ENCODE measurements around the gene CA6.
"Not testable (repeated sequence)": the region's sequence is repeated elsewhere in the genome, so short reads cannot be mapped to it uniquely, and the experiment has no call there.

CA6 gene

DNA sequence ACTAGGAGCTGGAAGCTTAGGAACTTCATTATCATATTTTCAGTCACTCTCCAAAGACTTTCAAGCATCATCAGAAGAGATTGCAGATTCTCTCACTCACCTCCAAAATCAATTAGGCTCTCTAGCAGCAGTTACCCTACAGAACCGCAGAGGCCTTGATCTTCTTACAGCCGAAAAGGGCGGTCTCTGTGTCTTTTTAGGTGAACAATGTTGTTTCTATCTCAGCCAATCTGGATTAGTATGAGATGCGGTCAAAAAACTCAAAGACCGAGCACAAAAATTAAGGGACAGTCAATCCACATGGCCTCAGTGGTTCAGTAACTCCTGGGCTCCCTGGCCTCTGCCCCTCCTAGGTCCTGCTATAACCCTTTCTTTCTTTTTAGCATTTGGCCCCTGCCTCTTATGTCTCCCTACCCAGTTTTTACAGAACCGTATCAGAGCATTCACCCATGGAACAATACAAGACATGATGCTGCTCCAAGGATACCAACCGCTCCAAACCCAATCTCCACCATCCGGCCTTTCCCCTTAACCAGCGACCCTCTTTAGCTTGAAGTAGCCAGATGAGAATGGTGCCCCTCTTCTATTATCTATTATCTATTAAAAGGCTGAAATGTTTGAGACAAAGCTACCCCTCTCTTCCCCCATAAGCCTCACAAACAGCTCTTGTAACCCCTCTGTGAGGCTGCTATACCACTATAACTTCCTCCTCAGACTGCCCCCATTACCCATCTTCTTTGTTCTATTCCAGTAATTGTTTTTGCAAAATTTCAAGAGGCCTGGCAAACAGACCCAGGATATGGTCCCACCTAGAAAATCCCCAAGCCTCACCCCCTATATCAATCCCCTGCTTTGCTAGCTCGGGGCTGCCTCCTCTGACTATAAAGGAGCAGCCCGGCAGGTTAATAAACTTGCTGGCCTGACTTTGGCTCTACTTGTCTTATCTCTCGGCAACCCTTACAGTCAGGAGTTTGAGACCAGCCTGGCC, 18.7 kb upstream of the CA6 start:
- DNase-seq, result no peak

DNA sequence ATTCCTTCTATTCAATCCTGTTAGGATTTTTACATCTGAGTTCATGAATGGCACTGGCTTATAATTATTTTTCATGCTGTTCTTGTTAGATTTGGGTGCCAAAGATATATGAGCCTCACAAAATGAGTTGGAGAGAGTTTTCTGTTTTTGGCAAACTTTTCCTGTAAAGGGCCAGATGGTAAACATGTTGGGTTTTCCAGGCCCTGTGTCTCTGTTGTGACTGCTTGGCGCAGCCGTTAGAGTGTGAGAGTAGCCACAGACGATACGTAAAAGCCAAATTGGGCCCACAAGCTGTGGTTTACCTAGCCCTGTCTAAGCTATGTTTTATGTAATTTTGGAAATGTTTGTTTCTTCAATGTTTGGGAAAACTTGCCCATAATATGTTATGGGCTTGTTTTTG, 15.6 kb upstream of the CA6 start:
- no peak for DNase-seq

DNA sequence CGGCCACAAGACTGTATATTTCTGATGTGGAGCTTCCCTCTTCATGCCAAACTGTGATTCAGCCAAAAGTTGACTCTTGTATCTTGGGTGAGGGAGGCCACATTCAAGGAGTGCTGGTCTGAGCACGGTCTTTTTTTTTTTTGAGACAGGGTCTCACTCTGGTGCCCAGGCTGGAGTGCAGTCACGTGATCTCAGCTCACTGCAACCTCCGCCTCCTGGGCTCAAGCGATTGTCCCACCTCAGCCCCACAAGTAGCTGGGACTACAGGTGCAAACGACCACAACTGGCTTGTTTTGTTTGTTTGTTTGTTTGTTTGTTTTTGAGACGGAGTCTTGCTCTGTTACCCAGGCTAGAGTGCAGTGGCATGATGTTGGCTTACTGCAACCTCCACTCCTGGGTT, 8.6 kb upstream of the CA6 start:
- not testable (repeated sequence) for DNase-seq

DNA sequence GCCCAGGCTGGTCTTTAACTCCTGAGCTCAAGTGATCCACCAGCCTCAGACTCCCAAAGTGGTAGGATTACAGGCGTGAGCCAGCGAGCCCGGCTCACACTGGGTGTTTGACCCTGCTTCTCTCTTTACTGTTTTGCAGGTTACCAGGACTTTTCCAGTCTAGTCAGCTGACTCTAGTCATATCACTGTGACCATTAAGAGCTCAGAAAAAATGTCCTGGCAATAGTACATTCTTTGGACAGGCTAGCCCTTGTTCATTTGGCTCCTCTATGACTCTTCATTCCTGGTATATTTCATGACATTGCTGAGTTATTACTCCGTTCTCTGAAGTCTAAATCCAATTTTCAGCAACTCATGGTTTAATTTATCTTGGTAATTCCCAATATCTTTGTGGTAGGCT, 8.0 kb upstream of the CA6 start:
- no peak for DNase-seq

DNA sequence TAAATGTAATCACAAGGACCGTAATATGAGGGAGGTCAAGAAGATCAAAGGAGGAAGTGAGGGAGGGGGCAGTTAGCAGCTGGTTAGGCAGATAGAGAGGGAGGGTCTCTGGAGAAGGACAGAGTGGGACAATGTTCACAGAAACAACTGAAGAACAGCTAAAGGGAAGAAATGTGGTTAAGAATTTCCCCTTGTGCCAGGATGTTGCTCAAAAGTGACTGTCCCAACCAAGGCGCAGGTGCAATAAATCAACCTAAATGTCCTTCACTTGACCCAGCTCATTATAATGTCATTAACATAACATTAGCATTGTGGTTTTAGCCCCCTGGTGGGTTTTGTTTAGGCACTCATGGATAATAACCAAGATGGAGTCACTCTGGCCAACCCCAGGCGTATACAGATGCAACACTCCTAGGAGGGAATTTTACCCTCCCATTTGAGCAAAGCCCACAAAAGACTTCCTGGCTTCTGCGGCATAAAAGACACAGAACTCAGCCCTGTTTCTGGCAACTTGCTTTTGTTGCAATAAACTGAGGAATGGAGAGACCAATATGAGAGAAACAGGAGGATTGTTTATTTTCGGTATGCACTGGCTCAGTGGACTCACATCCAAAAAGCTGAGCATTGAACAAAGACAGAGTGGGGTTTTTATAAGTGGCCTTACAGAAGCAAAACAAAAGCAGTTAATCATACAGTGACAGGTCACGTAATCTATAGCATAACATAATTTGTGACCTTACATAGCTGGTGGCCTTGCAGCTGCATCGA, 7.3 kb upstream of the CA6 start:
- no peak for DNase-seq

DNA sequence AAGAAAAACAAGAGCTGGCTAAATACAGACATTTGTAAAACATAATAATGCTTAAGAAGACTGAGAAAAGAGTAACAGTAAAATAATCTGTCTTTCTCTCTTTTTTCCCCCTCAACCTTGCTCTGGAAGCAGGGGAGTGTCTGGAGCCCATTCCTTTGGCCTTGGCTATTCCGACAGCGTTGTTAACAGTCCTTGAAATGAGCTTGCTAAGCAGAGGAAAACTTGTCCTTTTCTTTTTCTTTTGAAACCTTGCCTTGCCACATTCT, 6.7 kb upstream of the CA6 start:
- DNase-seq, result no peak

DNA sequence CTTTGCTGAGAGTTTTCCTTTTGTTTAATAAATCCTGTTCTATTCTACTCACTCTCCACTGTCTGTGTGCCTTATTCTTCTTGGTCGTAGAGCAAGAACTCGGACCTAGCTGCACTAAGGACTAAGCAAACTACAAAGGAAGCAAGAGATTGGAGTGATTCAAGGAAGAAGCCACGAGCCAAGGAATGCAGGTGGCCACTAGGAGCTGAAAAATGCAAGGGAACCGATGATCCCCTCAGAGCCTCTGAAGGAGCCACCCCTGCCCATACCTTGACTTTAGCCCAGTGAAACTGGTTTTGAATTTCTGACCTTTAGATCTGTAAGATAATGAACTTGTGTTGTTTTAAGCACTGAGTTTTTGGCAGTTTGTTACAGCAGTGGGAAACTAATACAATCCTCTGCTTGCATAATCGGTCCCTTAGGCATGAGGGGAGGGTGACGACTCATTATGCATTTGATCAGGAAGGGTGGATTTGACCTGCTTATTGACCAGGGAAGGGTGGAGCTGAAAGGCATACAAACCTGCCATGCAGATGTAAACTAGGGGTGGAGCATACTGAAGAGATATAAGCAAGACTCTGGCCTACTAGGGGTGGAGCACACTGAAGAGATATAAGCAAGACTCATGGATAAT, 6.2 kb upstream of the CA6 start:
- DNase-seq, result no peak

DNA sequence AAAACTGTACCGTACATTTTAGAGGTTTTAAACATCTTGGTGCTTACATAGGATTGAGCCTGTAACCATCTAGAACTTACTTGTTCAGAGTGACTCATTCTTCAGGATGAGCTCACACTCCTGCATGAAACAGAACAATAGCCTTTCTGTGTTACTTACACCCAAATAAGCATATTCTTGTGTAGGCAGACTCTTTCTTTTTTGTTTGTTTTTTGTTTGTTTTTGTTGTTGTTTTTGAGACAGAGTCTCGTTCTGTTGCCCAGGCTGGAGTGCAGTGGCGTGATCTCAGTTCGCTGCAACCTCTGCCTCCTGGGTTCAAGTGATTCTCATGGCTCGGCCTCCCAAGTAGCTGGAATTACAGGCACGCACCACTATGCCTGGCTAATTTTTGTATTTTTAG, 3.8 kb upstream of the CA6 start:
- DNase-seq, result peak in 10 of 58 donors; percentile 6 to 67 (median 17)

DNA sequence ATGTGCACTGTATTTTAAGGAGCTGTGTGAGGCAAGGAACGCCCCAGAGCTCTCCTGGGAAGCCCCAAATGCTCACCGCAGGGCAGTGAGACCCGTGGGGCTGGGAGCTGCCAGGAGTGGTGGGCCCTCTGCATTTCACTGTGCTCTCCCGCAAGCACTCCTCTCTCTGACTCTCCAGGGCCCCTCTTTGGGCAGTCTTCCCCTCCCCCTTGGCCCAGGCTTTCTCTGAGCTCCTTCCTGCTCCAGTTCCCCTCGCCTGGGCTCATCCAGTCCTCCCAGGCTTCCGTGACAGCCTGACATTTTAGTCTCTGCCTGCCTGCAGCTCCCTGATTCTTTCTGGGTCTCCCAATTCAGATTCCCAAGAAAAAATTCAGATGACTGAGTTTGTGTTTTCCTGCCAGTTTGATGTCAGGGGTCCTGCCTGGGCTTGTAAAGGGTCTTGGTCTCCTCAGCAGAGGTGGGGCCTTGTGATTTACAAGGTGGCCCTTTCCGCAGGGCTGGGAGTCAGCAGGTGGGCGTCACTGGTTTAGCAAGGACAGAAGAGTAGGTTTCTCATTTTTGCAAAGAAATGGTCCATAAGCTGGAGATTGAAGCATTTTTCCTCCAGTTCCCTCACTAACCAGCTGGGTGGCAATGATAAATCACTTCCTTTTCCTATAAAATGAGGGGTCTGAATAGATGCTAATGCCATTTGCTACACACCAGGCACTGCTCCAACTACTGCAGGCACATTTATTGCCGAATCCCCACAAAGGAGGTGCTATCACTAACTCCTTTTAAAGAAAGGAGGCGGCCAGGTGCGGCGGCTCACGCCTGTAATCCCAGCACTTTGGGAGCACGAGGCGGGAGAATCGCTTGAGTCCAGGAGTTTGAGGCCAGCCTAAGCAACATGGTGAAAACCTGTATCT, 1.9 kb upstream of the CA6 start:
- DNase-seq, result peak in 10 of 58 donors; percentile 4 to 58 (median 19)

DNA sequence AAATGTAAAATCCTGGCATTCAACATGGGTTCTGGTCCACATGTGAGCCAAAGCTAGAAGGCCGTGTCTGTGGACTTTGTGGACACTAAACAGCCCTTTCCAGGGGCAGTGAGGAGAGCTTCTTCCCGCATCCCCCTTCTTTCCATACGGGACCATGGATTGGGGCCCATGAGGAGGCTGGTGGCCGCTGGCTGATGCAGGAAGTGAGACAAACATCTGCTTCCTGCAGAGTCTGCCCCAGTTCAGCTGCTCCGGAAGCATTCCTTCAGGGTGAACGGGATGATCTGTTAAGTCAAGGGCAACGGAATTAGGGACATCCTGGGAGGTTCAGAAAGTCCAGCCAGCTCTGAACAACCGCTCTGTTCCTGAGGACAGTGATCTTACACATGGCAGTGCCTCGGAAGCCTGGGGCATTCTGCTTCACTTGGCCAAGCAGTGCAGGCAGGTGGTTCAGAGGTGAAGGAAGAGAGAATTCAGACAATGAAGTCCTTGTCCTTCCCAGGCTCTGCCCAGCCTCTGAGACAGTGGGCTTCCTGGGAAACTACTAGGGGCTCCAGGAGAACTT, 1.5 kb downstream of the CA6 start:
- DNase-seq, result peak in 11 of 58 donors; percentile 2 to 75 (median 15)

DNA sequence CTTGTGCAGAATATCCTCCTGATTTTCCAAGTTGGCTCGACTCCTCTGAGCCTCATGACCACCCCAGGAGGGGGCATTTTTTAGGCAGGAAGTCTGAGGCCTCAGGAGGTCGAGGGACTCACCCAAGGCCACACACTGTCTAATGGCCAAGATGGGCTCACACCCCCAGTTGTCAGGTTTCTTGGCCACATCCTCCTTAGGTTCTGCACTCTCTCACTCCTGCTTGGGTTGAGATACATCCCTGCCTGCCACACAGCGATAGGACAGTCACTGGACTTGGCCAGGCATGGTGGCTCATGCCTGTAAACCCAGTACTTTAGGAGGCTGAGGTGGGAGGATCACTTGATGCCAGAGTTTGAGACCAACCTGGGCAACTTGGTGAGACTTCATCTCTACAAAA, 4.6 kb downstream of the CA6 start:
- DNase-seq, result no peak

DNA sequence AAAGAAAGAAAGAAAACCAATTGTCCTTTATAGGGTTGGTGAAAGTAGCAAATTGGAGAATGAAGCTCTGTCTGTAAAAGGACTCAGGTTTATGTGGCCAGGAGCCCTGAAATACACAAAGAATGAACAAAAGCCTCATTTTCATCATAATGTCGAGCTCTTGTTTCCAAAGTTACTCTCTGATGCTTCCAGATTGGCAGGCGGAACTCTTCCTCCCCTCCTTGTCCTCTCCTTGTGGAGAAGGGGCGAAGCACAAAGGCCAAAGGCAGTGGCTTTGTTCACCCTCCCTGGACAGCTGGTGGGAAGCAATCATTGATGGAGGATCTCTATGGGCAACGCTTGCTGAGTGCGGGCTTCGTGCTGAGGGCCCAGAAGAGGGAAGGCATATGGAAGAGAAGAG, 5.6 kb downstream of the CA6 start:
- peak in 3 of 58 donors; percentile 21 to 28 (median 21) for DNase-seq

DNA sequence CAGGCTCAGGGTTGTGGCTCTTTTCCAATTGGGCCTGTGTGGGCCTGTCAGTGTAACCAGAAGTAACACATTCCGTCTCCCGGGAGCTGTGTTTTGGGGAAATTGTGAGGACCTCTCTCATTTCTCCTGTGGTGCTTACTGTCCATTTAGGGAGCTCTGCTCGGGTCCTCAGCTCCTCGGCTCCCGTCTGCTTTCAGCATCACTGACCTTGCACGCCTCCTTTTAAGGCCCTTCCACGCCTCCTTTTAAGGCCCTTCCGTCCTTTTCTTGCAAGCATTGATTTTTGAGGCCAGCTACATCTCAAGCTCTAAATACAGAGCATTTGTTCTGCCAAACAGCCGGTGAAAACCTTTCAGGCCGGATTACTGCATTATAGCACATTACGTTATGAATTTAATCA, 9.7 kb downstream of the CA6 start:
- peak in 1 of 58 donors; percentile 44 for DNase-seq

DNA sequence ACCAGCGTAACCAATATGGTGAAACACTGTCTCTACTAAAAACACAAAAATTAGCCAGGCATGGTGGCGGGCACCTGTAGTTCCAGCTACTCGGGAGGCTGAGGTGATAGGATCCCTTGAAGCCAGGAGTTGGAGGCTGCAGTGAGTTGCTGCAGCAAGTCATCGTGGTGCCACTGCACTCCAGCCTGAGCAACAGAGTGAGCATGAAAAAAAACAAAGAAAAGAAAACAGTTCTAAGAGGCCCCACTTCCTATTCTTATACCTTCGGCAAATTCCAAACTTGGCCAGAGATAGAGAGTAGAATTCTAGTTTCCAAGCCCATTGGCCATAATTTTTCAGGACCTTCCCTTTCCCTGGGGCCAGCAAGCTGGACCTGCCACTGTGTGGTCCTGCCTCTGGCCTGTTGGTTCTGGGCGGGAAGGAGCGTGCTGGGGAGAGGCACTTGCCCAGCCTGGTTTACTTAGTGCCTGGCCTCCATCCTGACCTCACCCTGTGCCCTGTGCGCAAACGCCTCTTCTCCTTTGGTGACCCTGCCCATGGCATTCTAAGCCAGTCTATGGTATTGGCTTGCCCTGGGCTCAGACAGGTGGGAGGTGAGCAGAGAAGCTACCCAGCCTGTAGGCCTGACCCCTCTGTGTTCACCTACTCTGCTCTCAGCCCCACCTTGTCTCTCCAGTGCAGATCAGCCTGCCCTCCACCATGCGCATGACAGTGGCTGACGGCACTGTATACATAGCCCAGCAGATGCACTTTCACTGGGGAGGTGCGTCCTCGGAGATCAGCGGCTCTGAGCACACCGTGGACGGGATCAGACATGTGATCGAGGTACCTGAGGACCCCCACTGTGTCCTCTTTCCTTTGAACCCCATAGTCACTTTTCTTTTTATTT, 11.0 kb downstream of the CA6 start:
- no peak for DNase-seq

DNA sequence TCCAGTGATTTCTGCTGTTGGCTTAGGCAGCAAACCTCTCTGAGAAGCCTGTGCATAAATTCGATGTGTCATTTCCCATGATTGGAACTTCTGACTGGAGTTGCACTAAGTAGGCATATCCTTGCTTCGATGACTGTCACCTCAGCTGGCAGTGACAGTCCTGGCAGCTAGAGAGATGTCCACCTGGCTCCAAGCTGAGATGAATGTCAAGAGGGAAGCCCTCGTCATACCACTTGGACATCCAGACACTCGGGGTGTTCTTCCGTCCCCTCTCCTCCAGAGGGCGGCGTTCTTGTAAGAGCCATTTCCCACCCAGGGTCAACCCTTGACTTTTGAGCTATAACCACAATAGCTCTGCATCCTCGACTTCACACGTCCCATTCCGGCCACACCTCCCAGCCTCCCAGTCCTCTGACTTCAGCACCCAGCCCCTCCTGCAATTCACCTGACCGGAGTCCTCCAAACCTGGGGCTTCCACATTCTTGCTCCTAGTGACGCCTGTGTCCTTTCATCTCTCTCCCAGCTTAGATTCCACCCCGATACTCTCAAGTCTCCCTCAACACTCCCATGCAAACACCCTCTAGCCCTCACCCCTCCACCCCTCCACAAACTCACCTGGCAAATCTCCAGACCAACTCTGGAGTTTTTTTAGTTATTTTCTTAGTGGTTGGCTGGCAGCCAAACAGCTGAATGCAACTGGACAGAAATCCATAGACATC, 17.3 kb downstream of the CA6 start:
- DNase-seq, result no peak

DNA sequence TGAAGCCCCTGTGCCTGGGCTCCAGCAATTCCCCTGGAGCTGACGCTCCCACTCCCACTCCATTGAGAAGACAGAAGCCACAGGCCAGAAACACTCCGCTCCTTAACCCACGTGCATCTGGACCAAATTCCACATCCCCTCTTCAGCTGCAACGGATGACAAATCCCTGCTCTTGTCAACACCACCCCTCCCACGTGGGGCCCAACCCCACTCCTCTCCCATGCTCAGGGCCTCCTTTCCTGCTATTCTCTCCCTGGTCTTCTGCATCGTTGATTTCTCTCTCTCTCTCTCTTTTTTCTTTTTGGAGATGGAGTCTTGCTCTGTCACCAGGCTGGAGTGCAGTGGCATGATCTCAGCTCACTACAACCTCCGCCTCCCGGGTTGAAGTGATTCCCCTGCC, 18.3 kb downstream of the CA6 start:
- no peak for DNase-seq

DNA sequence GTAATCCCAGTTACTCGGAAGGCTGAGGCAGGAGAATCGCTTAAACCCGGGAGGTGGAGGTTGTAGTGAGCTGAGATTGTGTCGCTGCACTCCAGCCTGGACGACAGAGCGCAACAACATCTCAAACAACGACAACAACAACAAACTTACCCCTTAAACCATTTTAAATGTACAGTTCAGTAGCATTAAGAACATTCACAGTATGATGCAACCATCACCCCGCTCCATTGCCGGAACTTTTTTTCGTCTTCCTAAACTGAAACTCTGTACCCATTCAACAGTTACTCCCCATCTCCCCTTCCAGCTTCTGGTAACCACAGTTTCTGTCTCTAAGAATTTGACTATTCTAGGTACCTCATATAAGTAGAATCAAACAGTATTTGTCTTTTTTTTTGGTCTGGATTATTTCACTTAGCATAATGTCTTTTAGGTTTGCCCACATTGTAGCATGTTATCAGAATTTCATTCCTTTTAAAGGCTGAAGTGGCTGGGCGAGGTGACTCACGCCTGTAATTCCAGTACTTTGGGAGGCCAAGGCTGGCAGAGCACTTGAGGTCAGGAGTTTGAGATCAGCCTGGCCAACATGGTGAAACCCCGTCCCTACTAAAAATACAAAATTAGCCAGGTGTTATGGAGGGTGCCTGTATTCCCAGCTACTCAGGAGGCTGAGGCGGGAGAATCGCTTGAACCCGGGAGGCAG, 19.6 kb downstream of the CA6 start:
- no peak for DNase-seq

DNA sequence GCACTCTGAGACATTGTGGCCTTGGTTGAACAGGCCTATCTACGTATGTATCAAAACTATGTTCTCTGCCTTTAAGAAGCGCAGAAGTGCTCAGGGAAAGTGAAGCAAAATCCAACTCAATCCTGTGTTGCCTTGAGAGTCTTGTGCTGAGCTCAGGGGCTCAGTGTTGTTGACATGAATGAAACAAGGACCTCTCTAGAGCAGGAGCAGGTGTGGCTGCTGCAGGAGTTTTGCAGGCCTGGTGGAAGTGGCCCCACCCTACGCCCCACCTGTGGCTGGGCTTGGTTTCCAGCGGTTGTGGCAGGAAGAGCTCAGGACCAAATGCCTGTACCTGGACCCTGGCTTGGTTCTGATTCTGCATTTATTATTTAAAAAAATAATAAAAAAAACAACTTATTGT, 20.9 kb downstream of the CA6 start:
- DNase-seq, result no peak
